Activated naive CD8-positive, alpha-beta T cell treated with anti-CD3 and anti-CD28 coated beads, Interleukin-2, amount 10 ng/mL, durations not matched to agents 7 days and 5 days (primary cell): ENCODE results near the gene KDM6A. TPM values are rescaled to one million over a fixed set of nuclear protein-coding genes. Genes with fewer than 3 reads are reported as not detected.
A peak's percentile ranks its signal among the peaks of the same experiment; 100 is the strongest.

Source experiments
- ATAC-seq: fragments of 150-1000 bp; cut with Tn5 transposase; one replicate; pipeline ENCODE4 v1.10.0; 2021; ENCODE audit warnings: low read depth, moderate library complexity
- POLR2A ChIA-PET: fragments of 350-600 bp; sonication (Branson Sonifier 250); formaldehyde crosslinking; loops from one replicate; lab custom pipeline; 2021; ENCODE audit warnings: antibody characterized with exemption; lab: Charles Lee
- DNase-seq: peaks from one replicate; pipeline ENCODE4 v3.0.0; 2021
- H3K27ac Mint-ChIP-seq: one replicate; pipeline ENCODE4 v1.8.0; 2022; ENCODE audit warnings: mild to moderate bottlenecking, mixed read lengths
- H3K27me3 Mint-ChIP-seq: one replicate; pipeline ENCODE4 v1.8.0; 2022; ENCODE audit warnings: mild to moderate bottlenecking, moderate library complexity, mixed read lengths
- H3K36me3 Mint-ChIP-seq: one replicate; pipeline ENCODE4 v1.8.0; 2021; ENCODE audit warnings: mild to moderate bottlenecking, mixed read lengths
- H3K4me1 Mint-ChIP-seq: one replicate; pipeline ENCODE4 v1.8.0; 2021; ENCODE audit warnings: mixed read lengths
- H3K4me3 Mint-ChIP-seq: one replicate; pipeline ENCODE4 v1.8.0; 2022; ENCODE audit warnings: mild to moderate bottlenecking, moderate library complexity, mixed read lengths
- H3K9me3 Mint-ChIP-seq: one replicate; pipeline ENCODE4 v1.8.0; 2021; ENCODE audit warnings: mixed read lengths
- total RNA-seq, 2 experiments: library from RNA; stranded (reverse); gene quantifications; one replicate each; pipeline ENCODE4 v1.2.3, GENCODE V29; 2021

Gene KDM6A
- total RNA-seq, 2 experiments from 2014 or later = 31.3 to 37.5 TPM

- Mint-ChIP-seq H3K27ac (no peak overlapping the region), H3K9me3 (peaks cover 2% of the 10 kb centered on the region), H3K27me3 (no peaks in the 10 kb centered on the region), H3K4me1 (peaks cover 12% of the 10 kb centered on the region), H3K36me3 (peaks cover 27% of the 10 kb centered on the region), H3K4me3 (no peak overlapping the region)
- DNase-seq (no peak), ATAC-seq (no peak)
- POLR2A ChIA-PET = no interaction called here
Observed at GRCh38 chrX:44962944-44963343, 90.0 kb downstream of the KDM6A start.

GRCh38 chrX:44967221-44967620 lies 94.2 kb downstream of the KDM6A start:
- no peak for ATAC-seq
- Mint-ChIP-seq H3K4me1 (peaks cover 14% of the 10 kb centered on the region), H3K9me3 (peaks cover 2% of the 10 kb centered on the region), H3K27ac (peak overlapping the region; percentile 5), H3K27me3 (no peaks in the 10 kb centered on the region), H3K36me3 (peaks cover 26% of the 10 kb centered on the region), H3K4me3 (peak overlapping the region; percentile 4)
- POLR2A ChIA-PET = no interaction called here
- no peak for DNase-seq

GRCh38 chrX:44970709-44971108 lies 97.7 kb downstream of the KDM6A start:
- Mint-ChIP-seq H3K9me3 (peaks cover 6% of the 10 kb centered on the region), H3K27ac (no peak overlapping the region), H3K4me1 (peaks cover 14% of the 10 kb centered on the region), H3K4me3 (no peak overlapping the region), H3K27me3 (no peaks in the 10 kb centered on the region), H3K36me3 (peaks cover 34% of the 10 kb centered on the region)
- ATAC-seq = no peak
- DNase-seq = no peak
- POLR2A ChIA-PET = no interaction called here

GRCh38 chrX:44971674-44972073 lies 98.7 kb downstream of the KDM6A start:
- Mint-ChIP-seq H3K4me1 (peaks cover 11% of the 10 kb centered on the region), H3K27ac (no peak overlapping the region), H3K27me3 (no peaks in the 10 kb centered on the region), H3K9me3 (peaks cover 8% of the 10 kb centered on the region), H3K4me3 (no peak overlapping the region), H3K36me3 (peaks cover 31% of the 10 kb centered on the region)
- ATAC-seq = no peak
- POLR2A ChIA-PET = no interaction called here
- DNase-seq = no peak

- no peak overlapping the region for H3K4me3 Mint-ChIP-seq
- H3K27ac Mint-ChIP-seq = no peak overlapping the region
- ATAC-seq (no peak), DNase-seq (no peak)
- POLR2A ChIA-PET = no interaction called here
- H3K4me1 Mint-ChIP-seq = peaks cover 9% of the 10 kb centered on the region
- peaks cover 29% of the 10 kb centered on the region for H3K36me3 Mint-ChIP-seq
- peaks cover 7% of the 10 kb centered on the region for H3K9me3 Mint-ChIP-seq
- no peaks in the 10 kb centered on the region for H3K27me3 Mint-ChIP-seq
Observed at GRCh38 chrX:44972132-44972531, 99.1 kb downstream of the KDM6A start.

GRCh38 chrX:44973420-44973932 lies 100.5 kb downstream of the KDM6A start:
- ATAC-seq = no peak
- no peak for DNase-seq
- H3K4me3 Mint-ChIP-seq = no peak overlapping the region
- H3K36me3 Mint-ChIP-seq = peaks cover 33% of the 10 kb centered on the region
- peaks cover 2% of the 10 kb centered on the region for H3K4me1 Mint-ChIP-seq
- POLR2A ChIA-PET = no interaction called here
- no peak overlapping the region for H3K27ac Mint-ChIP-seq
- H3K9me3 Mint-ChIP-seq = peaks cover 7% of the 10 kb centered on the region
- no peaks in the 10 kb centered on the region for H3K27me3 Mint-ChIP-seq

GRCh38 chrX:44974451-44974850 lies 101.5 kb downstream of the KDM6A start:
- H3K27ac Mint-ChIP-seq = no peak overlapping the region
- no peak for ATAC-seq
- peaks cover 8% of the 10 kb centered on the region for H3K9me3 Mint-ChIP-seq
- peaks cover 4% of the 10 kb centered on the region for H3K4me1 Mint-ChIP-seq
- peaks cover 40% of the 10 kb centered on the region for H3K36me3 Mint-ChIP-seq
- POLR2A ChIA-PET = no interaction called here
- H3K4me3 Mint-ChIP-seq = no peak overlapping the region
- DNase-seq = no peak
- no peaks in the 10 kb centered on the region for H3K27me3 Mint-ChIP-seq

- Mint-ChIP-seq H3K36me3 (peaks cover 40% of the 10 kb centered on the region), H3K9me3 (peaks cover 8% of the 10 kb centered on the region), H3K27me3 (no peaks in the 10 kb centered on the region), H3K4me1 (peaks cover 3% of the 10 kb centered on the region), H3K4me3 (no peak overlapping the region), H3K27ac (no peak overlapping the region)
- no peak for DNase-seq
- ATAC-seq = no peak
- POLR2A ChIA-PET = no interaction called here
Observed at GRCh38 chrX:44975666-44976263, 102.8 kb downstream of the KDM6A start.

GRCh38 chrX:44978976-44979375 lies 106.0 kb downstream of the KDM6A start:
- peaks cover 2% of the 10 kb centered on the region for H3K4me1 Mint-ChIP-seq
- ATAC-seq = no peak

GRCh38 chrX:44980403-44980802 lies 107.4 kb downstream of the KDM6A start:
- Mint-ChIP-seq H3K4me3 (no peak overlapping the region), H3K27ac (no peak overlapping the region), H3K27me3 (no peaks in the 10 kb centered on the region), H3K4me1 (peaks cover 2% of the 10 kb centered on the region), H3K36me3 (peaks cover 27% of the 10 kb centered on the region), H3K9me3 (peaks cover 4% of the 10 kb centered on the region)
- ATAC-seq (no peak), DNase-seq (no peak)
- POLR2A ChIA-PET = no interaction called here

More at GRCh38 chrX:44978976-44979375, 106.0 kb downstream of the KDM6A start:
- H3K4me3 Mint-ChIP-seq = no peak overlapping the region
- POLR2A ChIA-PET = no interaction called here
- H3K36me3 Mint-ChIP-seq = peaks cover 32% of the 10 kb centered on the region
- no peak overlapping the region for H3K27ac Mint-ChIP-seq
- DNase-seq = no peak
- peaks cover 5% of the 10 kb centered on the region for H3K9me3 Mint-ChIP-seq
- H3K27me3 Mint-ChIP-seq = no peaks in the 10 kb centered on the region

GRCh38 chrX:44980883-44981282 lies 107.9 kb downstream of the KDM6A start:
- ATAC-seq (no peak), DNase-seq (no peak)
- no peaks in the 10 kb centered on the region for H3K27me3 Mint-ChIP-seq
- peaks cover 29% of the 10 kb centered on the region for H3K36me3 Mint-ChIP-seq
- H3K9me3 Mint-ChIP-seq = peaks cover 3% of the 10 kb centered on the region
- POLR2A ChIA-PET = no interaction called here
- H3K4me1 Mint-ChIP-seq = peaks cover 2% of the 10 kb centered on the region
- no peak overlapping the region for H3K27ac Mint-ChIP-seq
- H3K4me3 Mint-ChIP-seq = no peak overlapping the region

GRCh38 chrX:44989995-44990770 lies 117.2 kb downstream of the KDM6A start:
- Mint-ChIP-seq H3K4me1 (peaks cover 6% of the 10 kb centered on the region), H3K36me3 (peaks cover 41% of the 10 kb centered on the region), H3K27ac (no peak overlapping the region), H3K27me3 (no peaks in the 10 kb centered on the region), H3K9me3 (peaks cover 5% of the 10 kb centered on the region), H3K4me3 (no peak overlapping the region)
- POLR2A ChIA-PET = no interaction called here
- no peak for DNase-seq
- no peak for ATAC-seq

- POLR2A ChIA-PET = no interaction called here
- peaks cover 14% of the 10 kb centered on the region for H3K4me1 Mint-ChIP-seq
- no peak for DNase-seq
- H3K27me3 Mint-ChIP-seq = no peaks in the 10 kb centered on the region
- H3K4me3 Mint-ChIP-seq = no peak overlapping the region
- peaks cover 29% of the 10 kb centered on the region for H3K36me3 Mint-ChIP-seq
- no peak overlapping the region for H3K27ac Mint-ChIP-seq
- H3K9me3 Mint-ChIP-seq = peaks cover 3% of the 10 kb centered on the region
- ATAC-seq = no peak
Observed at GRCh38 chrX:44992775-44993174, 119.8 kb downstream of the KDM6A start.

GRCh38 chrX:44996277-44996676 lies 123.3 kb downstream of the KDM6A start:
- Mint-ChIP-seq H3K9me3 (peaks cover 1% of the 10 kb centered on the region), H3K36me3 (peaks cover 15% of the 10 kb centered on the region), H3K27me3 (no peaks in the 10 kb centered on the region), H3K4me3 (no peak overlapping the region), H3K4me1 (peaks cover 28% of the 10 kb centered on the region), H3K27ac (no peak overlapping the region)
- no peak for ATAC-seq
- POLR2A ChIA-PET = no interaction called here
- no peak for DNase-seq
